Measurements from ENCODE around the gene GGA1.

- TF ChIP-seq POLR2A (IDR thresholded peaks at IDR 0.05) (no peak), CTCF (IDR thresholded peaks at IDR 0.05) (peak; percentile 88 to 94 (median 93)), POLR2AphosphoS5 (IDR thresholded peaks at IDR 0.05) (no peak)
Observed at GRCh38 chr22:37643225-37643847, 34.7 kb downstream of the GGA1 start.

Data from upper lobe of left lung (tissue), 4 donors.